ENCODE results near the gene ZRANB3.

- TF ChIP-seq CTCF (IDR thresholded peaks at IDR 0.05; ENCODE audit: poor library complexity) (no peak), EZH2phosphoT487 (IDR thresholded peaks at IDR 0.05; ENCODE audit: low read depth, severe bottlenecking, unreplicated experiment) (no peak), EZH2 (IDR thresholded peaks at IDR 0.05; ENCODE audit: borderline replicate concordance) (no peak)
These were observed 367.1 kb downstream of the ZRANB3 start for GRCh38 chr2:135163901-135164300.

All from hepatocyte (in vitro differentiated cells).